ENCODE results near the gene TFCP2.

The TFCP2 gene

GRCh38 chr12:51049525-51049924 lies 123.4 kb downstream of the TFCP2 start:
- H3K27ac ChIP-seq = no peak overlapping the region
- TF ChIP-seq ZFX (IDR thresholded peaks at IDR 0.05) = no peak

- TF ChIP-seq ZFX (IDR thresholded peaks at IDR 0.05) (no peak), CTCF (conservative IDR thresholded peaks at IDR 0.05) (no peak)
These were observed 124.2 kb downstream of the TFCP2 start for GRCh38 chr12:51048661-51049251.

GRCh38 chr12:51047655-51048540 lies 125.0 kb downstream of the TFCP2 start, which contains the start of gene LETMD1:
Gene LETMD1 (plus strand): TSS chr12:51048327. CDS start chr12:51048357, 30 bp downstream.
- H3K27ac ChIP-seq = peak within 1 kb of the TSS; percentile 86
- TF ChIP-seq ZFX (IDR thresholded peaks at IDR 0.05) (peak; percentile 40; the same call in 1 of the 2 replicates), CTCF (conservative IDR thresholded peaks at IDR 0.05) (peak; percentile 98)

More at GRCh38 chr12:51048661-51049251, 124.2 kb downstream of the TFCP2 start:
- H3K27ac ChIP-seq = peak overlapping the region; percentile 86

Data from C4-2B (cell line).